Hippocampal formation (tissue), 2 donors: Measurements from ENCODE around the gene SLC25A43.
"Not testable (repeated sequence)": the region's sequence is repeated elsewhere in the genome, so short reads cannot be mapped to it uniquely, and the experiment has no call there.

Source experiments
- DNase-seq, 2 donors: peaks; one replicate each; lab custom pipeline; 2025; lab: John Stamatoyannopoulos, UW

SLC25A43 gene

GRCh38 chrX:119398974-119399771 is at the start of gene SLC25A43:
Gene SLC25A43 (plus strand): TSS chrX:119399336. CDS start chrX:119399404, 68 bp downstream.
- DNase-seq, result no peak

DNA sequence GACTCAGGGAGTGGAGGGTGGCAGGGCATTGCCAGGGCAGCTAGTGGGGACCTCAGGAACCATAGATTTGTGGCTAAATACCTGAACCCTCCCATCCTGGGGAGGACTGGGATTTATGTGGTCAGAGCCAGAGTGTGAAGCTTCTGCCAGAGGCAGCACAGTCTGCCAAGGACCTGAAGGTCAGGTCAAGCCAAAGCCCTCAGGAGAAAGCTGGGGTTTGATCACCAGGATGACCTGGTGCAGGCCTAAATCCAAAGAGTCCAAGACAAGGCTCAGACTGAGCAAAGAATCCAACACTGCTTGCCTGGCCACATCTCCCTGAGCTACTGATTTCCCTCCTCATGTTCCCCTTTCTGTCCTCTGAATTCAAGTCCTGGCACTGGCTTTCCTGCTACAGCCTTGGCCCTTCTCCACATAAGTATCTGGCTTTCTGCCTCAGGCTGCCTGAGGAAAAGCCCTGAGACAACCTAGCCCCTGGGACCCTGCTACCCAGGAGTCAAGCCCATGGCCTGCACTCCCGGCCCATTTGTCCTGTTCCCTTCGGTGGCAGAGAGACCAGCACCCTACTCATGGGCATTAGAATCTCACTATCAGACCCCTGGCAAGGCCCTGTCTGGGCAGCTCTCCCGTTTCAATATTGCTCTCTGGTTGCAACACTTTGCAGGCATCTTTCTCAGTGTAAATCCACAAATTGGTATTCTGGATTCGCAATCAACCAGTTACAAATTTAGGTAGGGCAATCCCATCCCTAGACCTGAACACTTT is 39.3 kb upstream of the SLC25A43 start:
- no peak for DNase-seq

GRCh38 chrX:119361451-119361850 is 37.7 kb upstream of the SLC25A43 start:
- not testable (repeated sequence) for DNase-seq

DNA sequence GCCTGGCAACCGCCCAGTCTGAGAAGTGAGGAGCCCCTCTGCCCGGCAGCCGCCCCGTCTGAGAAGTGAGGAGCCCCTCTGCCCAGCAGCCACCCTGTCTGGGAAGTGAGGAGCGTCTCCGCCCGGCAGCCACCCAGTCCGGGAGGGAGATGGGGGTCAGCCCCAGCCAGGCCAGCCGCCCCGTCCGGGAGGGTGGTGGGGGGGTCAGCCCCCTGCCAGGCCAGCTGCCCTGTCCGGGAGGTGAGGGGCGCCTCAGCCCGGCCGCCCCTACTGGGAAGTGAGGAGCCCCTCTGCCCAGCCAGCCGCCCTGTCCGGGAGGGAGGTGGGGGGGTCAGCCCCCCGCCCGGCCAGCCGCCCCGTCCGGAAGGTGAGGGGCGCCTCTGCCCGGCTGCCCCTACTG is 37.1 kb upstream of the SLC25A43 start:
- DNase-seq, result not testable (repeated sequence)

GRCh38 chrX:119363391-119363790 is 35.7 kb upstream of the SLC25A43 start:
- no peak for DNase-seq

DNA sequence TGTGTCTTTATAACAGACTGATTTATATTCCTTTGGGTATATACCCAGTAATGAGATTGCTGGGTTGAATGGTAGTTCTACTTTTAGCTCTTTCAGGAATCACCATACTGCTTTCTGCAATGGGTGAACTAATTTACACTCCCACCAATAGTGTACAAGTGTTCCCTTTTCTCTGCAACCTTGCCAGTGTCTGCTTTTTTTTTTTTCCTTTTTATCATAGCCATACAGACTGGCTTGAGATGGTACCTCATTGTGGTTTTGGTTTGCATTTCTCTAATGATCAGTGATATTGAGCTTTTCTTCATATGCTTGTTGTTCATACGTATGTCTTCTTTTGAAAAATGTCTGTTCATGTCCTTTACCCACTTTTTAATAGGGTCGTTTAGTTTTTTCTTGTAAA is 27.3 kb upstream of the SLC25A43 start:
- not testable (repeated sequence) for DNase-seq

DNA sequence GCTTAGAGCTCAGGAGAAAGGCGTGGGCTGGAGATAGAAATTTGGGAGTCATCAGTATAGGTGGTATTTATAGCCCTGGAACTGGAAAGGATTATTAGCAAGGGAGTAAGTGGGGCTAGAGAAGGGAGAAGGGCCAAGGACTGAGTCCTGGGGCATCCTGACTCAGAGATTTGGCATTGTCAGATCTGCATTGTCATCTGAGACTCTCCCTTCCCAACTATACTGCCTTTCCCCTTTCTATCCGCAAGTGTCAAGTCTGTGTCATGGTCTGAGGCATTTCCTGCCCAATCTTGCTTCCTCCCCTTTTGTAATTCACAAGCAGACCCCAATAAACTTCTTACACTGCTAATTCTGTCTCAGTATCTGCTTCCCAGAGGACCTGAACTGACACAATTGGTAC is 24.4 kb upstream of the SLC25A43 start:
- no peak for DNase-seq

GRCh38 chrX:119375561-119375960 is 23.6 kb upstream of the SLC25A43 start:
- no peak for DNase-seq

DNA sequence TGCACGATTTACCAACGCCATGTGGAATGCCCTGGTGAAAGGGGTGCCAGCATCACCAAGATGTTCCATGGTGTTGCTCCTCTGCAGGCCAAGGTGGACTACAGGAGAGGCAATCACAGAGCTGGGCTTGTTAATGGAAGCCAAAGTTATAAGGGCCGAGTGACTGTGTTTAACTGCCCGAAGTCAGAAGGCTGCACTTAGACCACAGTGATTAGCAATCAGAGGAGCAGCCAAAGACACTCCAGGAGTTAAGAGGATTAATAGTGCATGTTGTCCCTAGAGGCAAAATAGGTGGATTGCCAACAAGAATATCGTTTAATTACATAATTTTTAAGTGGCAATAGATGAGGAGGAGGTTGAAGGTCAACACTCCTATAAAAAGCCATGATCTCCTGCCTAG is 22.8 kb upstream of the SLC25A43 start:
- DNase-seq, result no peak

DNA sequence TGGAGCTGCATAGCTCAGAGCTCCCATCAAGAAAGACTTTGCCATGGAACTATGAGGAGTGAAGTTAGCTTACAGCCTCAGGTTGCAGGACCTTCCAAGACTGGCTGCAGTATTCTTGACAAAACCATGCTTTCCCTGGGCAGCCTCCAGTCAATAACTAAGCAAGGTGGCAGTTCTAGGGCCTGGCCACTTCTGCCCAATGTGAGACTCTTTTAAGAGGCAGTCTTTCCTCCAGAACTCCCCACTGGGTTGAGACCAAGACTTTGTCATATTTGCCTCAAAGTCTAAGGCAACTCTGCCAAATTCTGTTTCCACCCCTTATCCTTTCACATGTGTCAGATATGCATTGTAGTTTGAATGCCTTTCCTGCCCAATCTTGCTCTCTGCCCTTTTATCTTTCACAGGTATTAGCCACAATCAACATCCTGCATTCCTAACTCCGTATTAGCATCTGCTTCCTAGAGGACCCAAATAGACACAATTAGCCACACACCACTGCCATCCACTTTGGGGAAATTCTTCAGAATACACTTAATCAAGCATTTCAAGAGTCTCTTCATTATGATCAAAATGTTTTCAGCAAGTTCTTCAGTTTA is 17.7 kb upstream of the SLC25A43 start:
- DNase-seq, result no peak

- DNase-seq, result no peak
Observed at GRCh38 chrX:119382606-119383005, 16.5 kb upstream of the SLC25A43 start.

DNA sequence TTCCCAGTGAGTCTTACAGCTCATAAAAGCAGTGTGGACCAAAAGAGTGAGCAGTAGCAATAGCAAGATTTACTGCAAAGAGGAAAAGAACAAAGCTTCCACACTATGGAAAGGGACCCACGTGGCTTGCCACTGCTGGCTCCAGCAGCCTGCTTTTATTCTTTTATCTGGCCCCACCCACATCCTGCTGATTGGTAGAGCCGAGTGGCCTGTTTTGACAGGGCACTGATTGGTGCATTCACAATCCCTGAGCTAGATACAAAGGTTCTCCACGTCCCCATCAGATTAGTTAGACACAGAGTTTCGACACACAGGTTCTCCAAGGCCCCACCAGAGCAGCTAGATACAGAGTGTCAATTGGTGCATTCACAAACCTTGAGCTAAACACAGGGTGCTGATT is 12.5 kb upstream of the SLC25A43 start:
- DNase-seq, result not testable (repeated sequence)

- DNase-seq, result not testable (repeated sequence)
Observed at GRCh38 chrX:119387426-119387825, 11.7 kb upstream of the SLC25A43 start.

GRCh38 chrX:119389214-119389613 is 9.9 kb upstream of the SLC25A43 start:
- no peak for DNase-seq

DNA sequence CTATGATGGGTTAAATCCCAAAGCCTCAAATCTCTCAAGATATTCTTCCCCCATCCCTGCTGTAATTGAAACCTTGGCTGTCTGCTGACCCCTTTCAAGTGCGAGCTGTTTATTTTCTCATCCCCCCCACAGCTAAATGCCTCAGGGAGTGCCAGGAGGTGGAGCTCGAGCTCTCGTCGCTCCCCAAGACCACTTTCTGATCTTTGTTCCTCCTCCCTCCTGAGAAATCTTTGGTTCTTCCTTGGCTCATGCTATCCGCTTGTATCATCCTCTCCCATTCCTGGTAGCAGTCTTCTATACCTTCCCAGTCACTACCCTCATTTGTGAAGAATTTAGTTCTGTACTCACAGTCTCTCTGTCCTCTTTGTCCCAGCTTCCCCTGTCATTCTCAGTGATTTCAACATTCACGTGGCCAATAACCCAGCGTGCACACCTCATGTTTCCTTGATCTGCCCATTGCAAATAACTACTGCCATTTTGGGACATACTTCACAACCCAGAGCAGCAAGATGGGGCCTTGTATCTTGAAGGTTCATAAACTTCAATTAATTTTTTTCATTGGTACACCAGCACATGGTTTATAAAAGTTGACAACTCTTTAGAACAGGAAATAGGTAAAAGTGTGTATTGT is 9.2 kb upstream of the SLC25A43 start:
- DNase-seq, result no peak

DNA sequence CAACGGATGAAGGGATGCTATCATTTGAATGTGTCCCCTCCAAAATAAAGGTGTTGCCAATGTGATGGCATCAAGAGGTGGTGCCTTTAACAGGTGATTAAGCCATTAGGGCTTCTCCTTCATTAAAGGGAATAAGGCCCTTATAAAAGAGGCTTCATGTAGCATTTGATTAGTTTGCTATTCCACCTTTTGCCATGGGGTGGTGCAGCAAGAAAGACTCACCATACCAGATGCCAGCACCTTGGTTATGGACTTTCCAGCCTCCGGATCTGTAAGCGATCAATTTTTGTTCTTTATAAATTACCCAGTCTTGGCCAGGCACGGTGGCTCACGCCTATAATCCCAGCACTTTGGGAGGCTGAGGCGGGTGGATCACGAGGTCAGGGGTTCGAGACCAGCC is 7.9 kb upstream of the SLC25A43 start:
- no peak for DNase-seq

DNA sequence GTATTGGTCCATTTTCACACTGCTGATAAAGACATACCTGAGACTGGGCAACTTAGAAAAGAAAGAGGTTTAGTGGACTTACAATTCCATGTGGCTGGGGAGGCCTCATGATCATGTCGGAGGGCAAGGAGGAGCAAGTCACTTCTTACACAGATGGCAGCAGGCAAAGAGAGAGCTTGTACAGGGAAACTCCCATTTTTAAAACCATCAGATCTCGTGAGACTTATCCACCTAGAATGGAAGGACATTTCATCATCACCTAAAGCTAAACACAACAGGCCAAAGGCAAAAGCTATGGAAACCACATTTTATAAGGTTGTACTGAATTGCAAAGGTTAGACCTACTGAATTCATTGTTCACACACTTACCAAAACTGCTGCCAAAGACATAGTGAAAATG is 6.0 kb upstream of the SLC25A43 start:
- DNase-seq, result no peak

- no peak for DNase-seq
Observed at GRCh38 chrX:119398587-119398973, 556 bp upstream of the SLC25A43 start.

GRCh38 chrX:119399772-119400101 is 601 bp downstream of the SLC25A43 start:
- no peak for DNase-seq

DNA sequence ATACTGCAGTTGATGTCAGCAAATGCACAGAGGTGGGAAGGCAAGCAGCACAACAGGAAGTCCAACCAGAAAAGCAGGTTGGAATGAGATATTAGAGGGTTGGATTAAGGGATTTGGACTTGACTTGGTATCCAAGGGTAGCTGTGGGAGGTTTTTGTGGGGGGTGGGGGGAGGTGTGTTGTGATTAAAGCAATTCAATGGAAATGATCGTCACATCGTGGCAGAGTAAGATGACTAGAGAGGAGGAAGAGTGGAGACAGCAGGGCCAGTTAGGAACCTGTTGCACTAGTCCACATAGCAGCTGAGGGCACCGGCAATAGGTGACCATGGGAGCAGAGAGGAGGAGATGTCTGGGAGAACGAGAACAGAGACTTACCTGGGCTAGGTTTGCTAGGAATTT is 2.4 kb downstream of the SLC25A43 start:
- DNase-seq, result no peak

DNA sequence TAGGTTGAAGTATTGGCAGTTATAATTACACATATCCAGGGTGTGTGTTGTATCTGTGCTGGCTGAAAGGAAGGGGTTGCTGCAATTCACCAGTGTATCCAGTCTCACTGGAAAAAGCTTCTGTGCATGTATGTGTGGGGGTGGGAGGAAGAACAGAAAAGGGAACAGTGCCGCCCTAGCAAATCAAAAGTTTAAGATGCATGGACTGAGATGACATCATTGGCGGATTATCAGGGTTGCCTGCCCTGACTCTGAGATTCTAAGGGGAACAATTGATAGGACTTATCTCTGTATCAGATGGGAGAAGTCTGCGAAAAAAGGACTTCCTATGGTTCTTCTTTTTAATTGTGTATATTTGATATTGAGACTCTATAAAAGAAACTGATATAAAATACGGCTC is 3.5 kb downstream of the SLC25A43 start:
- no peak for DNase-seq

DNA sequence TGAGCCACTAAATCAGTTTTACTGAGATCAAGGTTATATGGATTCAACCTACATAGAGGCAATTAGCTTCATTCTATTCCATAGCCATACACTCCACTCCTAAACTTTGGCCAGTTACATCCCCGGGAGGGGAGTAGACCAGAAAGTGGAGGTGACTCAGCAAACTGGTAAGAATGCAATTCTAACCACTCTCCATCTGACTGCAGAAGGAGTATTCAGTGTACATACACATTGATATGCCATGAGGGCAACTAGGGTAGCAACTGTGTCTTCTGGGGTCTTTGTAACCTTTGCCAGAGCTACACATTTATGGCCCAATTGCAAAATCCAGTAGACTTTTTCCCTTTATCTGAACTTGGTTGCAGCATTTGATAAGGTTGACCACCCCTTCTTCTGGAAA is 7.6 kb downstream of the SLC25A43 start:
- no peak for DNase-seq

DNA sequence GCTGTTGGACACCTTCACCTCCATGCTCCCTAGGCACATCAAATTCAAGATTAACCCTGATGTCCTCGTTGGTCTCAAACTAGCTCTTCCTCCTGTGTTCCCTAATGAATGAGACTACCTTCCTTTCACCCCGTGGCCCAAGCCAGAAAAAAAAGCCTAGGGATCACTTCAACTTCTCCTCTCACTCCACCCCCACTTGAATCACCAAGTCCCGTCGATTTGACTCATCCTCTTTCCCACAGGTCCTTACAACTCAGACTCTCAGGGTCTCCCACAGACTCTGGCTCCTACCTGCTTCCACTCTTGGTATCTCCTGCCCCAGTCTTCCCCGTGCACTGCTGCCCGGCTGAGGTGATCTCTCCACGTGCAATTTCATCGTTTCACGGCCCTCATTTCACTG is 8.5 kb downstream of the SLC25A43 start:
- no peak for DNase-seq
